Activated naive CD4-positive, alpha-beta T cell treated with Interleukin-2 at 50 U/mL for 16 hours (primary cell): ENCODE measurements around the gene IL22RA1.

Experiments used
- DNase-seq: peaks from one replicate; pipeline ENCODE4 v3.0.0-alpha.2; 2020

IL22RA1 gene

DNA sequence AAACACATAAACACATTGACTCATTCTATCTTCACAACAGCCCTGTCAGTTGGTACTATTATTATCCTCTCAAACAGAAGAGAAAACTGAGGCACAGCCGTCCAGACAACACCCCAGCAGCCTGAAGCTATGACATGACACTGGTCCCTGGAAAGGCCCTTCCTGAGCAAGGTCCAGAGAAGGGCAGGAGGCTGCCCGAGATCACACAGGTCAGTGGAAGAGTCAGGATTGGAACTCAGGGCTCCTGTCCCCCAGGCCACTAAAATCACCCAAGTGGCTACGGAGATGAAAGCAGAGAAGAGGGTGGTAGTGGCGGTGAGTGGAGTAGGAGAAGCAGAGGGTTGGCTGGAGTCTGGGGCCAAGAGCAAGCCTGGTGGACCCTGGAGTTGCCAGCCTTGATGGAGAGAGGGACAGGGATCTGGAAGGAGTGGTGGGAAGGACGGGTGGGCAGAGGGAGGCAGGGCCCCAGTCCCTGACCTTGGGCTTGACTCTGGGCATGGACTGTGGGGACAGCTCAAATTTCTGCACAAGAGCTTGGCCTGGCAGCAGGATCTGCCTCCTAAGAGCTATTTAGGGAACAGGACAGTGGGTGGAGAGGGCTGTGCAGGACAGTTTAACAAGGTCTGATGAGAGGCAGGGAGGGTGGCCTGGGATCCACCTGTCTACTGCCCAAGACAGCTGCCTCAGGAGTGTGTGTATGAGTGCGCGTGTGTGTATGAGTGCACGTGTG, 46.8 kb downstream of the IL22RA1 start:
- no peak for DNase-seq

DNA sequence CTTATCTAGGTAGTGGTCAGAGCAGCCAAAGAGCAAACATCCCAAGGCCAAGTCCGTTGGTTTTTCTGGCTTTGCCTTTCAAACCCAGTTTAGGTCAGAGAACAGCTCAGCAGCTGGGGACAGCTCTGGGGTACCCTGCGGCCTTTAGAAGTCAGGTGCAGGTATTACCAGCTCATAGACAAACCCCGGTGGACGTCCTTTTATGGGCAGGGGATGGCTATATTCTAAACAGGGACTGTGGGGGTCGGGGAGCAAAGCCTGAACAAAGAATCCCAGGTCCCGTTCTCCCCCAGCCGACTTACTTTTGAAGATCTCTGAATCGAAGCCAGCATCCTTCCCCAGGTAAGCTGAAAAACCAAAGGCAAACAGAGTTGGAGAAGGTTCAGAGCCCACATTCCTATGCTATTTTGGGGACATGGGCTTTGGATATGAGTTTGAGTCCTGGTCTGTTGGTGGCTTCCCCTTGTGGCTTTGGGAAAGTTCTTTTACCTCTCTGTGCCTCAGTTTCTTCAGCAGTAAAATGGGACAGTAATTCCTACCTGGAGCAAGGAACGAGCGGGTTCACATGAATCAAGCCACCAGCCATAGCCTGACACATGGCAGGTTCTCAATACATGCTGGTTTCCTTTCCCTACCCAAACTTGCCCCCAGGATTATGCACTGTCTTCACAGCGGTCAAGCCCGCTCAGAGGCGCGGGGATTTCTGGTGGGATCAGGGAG, 47.6 kb downstream of the IL22RA1 start:
- no peak for DNase-seq

DNA sequence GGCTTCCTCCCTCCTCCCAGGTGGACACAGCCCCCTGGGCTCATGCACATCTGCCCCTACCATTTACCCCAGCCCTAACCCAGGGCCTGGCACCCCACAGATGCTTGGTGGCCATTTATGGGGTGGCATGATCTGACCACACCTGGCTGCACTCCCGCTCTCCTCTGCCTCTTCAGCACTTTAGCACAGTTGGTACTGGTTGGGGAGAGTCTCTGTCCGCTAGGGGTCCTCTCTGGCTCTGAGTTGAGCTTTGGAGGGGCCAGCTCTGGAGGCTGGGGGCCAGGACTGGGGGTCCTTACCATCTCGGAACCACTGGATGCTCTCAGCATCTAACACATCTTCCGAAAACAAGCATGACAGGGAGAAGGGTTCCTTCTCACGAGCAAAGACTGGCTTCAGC, 48.4 kb downstream of the IL22RA1 start:
- DNase-seq: no peak

DNA sequence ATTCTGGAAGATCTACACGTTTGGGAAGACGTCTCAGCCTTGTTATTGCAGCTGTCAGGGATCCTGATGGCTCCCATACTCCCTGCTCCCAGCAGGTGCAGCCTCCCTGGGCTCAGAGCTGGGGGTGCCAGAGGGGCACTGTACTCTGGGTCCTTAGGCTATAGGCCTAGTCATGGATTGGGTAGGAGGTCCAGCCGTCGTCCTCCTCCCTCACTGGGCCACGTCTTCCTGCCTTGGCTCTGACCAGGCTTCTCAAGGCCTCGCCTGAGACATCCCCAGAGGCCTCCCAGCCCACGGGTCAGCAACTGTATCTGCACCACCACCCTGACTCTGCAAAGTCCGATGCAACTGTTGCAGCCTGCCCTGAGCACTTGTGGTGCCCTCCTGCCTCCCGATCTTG, 49.2 kb downstream of the IL22RA1 start:
- no peak for DNase-seq

DNA sequence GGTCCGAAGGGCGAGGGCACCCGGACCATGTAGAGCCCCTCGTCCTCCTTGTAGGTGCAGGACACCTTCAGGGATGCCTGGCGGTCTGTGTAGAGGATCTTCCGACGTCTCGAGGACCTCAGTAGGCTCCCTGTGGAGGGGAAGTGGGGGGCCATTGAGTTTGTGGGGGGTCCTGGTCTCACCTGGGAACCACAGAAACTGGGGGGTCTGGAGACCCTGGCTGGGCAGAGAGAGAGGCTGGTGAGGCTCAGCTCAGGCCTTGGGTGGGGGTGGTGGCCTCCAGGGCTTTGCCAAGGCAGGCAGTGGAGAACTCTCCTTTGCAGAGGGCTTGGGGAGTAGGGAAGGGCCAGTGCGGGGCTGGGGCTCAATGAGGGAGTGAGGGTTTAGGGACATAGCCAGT, 50.0 kb downstream of the IL22RA1 start:
- DNase-seq: no peak

DNA sequence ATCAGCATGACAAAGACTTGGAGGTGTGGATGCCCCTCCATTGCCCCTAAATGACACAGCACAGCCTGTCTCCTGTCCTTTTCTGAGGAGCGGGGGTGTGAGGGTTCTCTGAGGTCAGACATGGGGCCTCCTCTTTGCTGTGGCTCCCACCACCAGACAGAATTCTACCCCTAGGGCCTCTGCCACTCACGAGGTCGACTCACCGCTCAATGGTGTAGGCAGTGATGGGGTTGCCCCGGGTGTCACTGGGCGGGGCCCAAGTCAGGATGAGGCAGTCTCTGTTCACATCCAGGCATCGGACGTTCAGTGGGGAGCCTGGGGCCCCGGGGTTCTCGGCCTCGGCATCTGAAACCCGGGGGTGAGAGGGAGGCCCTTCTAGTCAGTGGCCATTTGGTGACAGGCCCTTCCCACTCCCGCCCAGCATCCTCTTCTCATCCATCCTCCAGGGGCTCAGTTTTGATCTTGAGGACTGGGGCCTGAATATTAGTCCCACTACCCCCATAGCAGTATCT, 50.9 kb downstream of the IL22RA1 start:
- no peak for DNase-seq

DNA sequence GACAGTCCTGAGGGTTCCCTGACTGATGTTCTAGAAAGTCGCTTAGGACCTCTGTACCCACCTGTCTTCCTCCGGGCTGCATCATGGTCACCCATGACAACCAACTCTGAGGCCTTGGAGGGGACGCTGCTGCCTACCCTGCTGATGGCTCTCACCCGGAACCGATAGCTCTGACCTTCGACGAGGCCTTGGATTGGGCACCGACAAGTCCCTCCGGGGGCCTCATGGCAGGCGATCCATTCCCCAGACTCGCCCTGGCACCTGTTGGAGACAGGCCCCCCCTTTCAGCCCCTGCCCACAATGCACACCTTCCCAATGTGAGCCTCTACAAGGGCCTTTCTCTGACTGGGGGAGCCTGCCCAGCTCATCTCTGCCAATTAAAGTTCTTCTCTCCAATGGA, 52.2 kb downstream of the IL22RA1 start:
- no peak for DNase-seq

DNA sequence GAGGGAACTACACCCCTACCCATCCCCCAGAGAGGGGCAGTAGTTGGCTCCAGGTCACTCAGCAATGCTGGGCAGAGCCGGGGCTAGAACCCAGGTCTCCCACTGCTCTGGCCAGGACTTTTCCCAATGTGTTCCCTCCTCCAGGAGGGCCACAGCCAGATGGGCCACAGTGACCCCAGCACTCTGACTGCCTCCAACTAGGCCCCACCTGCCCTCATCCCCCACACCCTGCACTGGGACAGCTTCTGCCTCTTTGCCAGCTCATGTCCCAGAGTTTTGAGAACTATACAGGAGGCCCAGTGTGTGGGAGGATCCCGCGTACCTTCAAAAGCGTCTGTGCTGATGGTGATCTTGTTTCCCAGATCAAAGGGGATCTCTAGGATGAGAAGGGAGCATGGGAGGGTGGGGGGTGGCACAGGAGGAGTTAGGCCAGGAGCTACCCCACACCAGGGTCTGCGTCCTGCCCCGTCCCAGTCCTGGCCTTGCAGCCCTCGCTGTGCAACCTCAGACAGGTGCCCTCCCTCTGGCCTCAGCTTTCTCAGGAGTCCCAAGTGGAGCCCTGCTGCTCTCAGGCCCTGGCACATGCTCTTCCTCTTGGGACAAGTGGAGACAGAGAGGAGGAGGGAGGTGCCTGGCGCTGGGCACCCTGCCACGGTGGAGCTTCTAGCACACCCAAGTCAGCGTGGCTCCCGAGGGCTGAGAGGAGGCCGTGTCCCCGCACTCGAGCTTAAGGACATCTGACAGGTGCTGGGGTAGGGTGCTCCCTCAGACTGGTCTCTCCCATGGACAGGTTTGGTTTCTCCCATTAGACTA, 53.0 kb downstream of the IL22RA1 start:
- no peak for DNase-seq

DNA sequence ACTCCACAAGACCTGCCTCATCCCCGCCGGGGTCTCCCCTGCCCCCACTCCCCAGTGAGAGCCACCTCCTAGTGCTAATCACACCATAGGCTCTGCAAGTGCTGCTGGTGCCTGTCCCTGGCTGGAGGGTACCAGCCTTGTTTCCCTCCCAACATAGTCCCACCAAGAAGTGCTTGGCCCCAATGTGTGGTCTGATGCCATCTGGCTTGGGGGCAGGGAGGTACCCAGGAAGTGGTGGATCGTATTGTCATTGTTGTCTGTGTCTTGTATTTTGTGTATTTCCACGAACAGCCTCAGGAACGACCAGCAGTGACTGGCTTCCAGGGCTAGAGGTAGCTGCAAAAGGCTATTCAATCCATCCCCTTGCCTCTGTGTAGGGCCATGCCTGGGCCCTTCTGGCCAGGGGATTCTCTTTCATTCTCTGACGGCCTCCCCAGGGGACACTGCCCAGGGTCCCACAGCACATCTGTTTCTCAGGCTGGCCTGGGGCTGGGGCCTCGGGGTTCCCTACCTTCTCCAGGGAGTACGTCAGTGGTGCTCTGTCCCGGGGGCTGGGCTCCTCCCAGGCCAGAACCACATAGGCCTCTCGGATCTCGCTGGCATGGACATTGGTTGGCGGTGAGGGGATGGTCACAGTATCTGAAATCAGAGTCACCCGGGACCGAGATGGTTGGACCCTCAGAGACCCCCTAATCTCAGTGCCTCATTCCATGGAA, 53.8 kb downstream of the IL22RA1 start:
- DNase-seq: no peak

DNA sequence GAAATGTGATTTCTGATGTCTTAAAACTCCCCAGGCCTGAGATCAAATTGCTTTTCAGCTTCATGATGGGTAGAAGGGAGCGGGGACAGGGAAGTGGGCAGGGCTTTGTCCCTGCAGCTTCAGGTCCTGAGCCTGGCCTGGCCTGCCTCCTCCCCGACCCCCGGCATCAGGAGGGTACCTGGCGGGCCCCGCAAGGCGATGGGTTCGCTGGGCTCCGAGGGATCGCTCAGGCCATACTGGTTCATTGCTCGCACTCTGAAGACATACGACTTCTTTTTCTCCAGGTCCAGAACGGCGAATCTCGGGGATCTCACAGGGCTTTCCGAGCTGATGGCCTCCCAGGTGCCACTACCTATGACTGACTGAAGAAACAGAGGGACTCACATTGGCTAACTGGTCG, 56.5 kb downstream of the IL22RA1 start:
- no peak for DNase-seq

DNA sequence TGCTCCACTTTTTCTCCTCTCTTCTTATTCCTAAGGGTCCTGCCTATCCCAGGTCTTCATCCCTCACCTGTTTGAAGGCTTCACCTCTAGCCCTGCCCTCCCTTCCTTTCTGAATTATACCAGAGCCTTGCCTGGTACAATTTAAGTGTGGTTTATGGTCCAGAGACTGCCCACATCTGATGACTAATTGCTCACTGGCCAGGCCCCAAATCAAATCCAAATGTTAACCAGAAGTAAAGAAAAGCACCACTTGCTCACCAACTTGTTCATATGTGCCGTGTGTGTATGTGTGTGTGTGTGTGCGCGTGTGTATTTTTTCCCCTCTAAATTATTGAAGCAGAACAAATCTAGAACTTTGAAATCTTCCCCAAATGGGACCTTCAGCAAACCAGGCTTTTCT, 57.4 kb downstream of the IL22RA1 start:
- no peak for DNase-seq

DNA sequence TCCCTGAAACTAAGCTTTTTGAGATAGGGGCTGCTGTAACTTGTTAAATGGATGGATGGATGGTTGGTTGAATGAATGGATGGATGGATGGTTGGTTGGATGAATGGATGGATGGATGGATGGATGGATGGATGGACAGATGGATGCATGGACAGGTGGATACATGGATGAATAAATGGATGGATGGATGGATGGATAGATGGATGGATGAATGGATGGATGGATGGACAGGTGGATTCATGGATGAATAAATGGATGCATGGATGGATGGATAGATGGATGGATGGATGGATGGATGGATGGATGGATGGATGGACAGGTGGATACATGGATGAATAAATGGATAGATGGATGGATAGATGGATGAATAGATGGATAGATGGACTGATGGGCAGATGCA, 57.9 kb downstream of the IL22RA1 start:
- no peak for DNase-seq

DNA sequence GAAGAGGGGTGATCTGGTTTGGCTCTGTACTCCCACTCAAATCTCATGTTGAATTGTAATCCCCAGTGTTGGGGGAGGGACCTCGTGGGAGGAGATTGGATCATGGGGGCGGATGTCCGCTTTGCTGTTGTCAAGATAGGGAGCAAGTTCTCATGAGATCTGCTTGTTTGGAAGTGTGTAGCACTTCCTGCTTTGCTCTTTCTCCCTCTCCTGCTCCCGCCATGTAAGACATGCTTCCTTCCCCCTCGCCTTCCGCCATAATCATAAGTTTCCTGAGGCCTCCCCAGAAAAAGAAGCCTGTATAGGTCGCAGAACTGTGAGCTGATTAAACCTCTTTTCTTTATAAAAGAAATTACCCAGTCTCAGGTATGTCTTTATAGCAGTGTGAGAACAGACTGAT, 58.9 kb downstream of the IL22RA1 start:
- DNase-seq: no peak

DNA sequence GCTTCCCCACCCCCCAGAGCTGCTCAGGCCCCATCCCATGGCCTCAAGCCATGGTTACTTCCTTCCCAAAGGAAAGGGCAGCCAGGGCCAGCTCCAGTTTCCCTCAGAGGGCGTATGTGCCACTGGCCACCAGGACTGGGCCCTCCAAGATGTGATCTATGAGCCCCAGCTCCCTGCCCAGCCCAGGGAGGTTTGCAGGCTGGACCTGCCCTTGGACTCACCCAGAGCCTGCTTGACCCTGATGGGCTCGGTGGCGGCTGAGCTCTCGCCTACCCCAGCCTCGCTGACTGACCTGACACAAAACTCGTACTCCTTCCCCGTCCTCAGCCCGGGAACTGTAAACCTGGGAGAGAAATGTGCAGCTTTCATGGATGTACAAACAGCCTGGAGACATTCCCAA, 60.6 kb downstream of the IL22RA1 start:
- DNase-seq: no peak

DNA sequence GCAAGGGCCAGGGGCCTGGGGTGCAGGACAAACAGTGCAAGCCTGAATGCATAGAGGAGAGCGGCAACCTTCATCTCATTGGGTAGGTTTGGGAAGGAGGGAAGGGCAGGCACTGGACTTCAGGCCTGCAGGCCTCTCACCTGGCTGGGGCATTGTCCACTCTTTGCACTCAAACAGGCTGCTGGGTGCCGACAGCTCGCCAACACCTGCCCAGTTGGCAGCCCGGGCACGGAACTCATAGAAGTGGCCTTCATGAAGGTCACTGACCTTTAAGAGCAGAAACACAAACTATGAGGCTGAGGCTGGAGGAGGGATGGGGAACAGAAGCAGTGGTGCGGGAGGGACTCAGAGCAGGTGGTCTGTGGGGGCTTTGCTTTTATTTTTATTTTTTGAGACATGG, 61.8 kb downstream of the IL22RA1 start:
- no peak for DNase-seq

DNA sequence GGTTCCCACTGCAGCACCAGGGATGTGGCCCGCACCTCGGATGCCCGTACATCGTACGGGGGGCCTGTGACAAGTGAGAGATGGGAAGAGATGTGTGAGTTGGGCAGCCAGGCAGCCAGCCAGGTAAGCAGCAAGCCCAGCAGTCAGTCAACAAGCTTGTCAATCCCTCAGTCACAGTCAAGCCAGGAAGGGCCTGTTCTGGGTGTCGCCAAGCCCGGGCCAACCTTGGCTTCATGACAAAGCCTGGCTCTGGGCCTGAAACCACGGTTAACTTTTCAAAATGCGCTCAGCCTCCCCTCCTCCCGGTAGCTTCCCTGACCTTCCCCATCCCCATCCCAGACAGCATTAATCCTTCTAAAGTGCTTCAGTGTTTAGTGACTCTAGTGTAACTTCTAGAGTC, 62.8 kb downstream of the IL22RA1 start:
- DNase-seq: no peak

DNA sequence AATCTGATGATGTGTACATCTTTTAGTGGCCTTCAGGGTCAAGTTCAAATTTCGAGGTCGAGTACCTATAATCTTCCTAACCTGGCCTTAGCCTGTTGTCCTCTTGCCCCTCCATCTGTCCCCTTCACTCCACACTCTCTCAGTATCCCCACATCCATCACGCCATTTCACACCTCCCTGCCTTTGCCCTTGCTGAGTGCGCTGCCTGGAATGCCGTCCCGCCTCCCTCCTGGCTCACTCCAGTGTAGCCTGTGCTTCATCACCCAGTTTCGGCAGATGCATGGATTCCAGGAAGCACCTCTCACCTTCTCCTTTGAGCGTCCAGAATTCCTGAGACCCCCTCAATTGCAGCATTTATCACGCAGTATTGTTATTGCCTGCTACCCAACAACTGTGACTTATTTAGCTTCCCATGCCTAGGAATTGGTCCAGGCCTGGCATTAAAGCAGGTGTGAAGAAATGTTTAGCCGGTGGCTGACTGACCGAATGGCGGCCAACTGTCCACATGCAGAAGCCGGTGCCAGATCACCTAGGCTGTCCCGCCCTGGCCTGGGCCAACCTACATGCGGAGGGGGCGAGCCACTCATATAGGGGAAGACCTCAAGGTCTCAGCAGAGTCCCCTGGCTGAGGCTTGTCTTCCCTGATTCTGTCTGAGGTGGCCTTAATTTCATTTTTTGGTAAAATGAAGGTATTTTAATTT, 65.5 kb downstream of the IL22RA1 start:
- DNase-seq: no peak

DNA sequence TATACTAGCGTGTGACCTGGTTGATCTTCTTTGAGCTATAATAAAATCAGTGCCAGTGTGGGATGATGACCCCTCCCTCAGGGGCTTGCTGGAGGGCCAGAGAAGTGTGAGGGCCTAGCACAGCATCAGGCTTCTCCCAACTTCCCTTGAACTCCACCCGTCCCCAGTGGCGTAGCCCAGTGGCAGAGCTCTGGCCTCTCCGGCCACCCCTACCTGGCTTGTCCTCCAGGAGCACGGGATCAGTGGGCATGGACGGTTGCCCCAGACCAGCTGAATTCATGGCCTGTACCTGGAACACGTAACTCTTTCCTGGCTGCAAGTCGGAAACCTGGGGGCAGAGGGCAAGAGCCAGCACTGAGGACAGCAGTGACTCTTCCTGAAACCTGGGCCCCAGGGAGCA, 67.0 kb downstream of the IL22RA1 start:
- DNase-seq: no peak

DNA sequence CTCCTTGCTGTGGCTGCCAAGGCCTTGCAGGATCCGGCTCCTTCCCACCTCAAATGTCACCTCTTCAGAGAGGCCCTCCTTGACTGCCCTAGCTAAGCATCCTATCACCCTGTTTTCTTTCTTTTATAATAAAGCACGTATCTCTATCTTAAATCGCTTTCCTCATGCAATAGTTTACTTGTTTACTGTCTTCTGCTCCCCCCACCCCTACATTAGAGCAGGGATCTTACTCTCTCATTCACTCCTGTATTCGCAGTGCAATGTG, 67.4 kb downstream of the IL22RA1 start:
- no peak for DNase-seq

DNA sequence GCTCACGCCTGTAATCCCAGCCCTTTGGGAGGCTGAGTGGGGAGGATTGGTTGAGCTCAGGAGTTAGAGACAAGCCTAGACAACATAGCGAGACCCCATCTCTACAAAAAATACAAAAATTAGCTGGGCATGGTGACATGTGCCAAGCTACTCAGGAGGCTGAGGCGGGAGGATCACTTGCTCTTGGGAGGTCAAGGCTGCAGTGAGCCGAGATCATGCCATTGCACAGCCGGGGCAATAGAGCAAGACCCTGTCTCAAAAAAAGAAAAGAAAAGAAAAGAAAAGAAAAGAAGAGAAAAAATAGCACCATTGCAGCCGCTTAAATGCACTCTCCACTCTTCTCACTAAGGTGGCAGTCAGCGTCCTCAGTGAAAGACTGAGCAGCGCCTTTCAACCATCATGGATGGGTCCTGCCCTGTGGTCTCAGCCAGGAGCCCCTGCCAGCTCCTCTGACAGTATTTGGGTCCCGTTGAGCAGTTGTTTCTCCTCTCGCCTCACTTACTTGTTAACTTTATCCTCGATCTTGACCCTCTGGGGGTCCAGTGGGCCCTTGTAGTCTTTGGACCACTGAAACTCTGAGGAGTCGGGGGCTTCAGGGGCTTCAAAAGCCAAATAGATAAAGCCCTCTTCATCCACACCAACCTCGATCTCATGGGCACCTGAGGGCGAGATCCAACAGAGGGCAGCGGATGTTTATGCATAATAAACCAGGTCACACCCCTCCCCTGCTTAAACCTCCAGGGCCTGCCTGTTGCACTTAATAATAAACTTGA, 67.9 kb downstream of the IL22RA1 start:
- no peak for DNase-seq

DNA sequence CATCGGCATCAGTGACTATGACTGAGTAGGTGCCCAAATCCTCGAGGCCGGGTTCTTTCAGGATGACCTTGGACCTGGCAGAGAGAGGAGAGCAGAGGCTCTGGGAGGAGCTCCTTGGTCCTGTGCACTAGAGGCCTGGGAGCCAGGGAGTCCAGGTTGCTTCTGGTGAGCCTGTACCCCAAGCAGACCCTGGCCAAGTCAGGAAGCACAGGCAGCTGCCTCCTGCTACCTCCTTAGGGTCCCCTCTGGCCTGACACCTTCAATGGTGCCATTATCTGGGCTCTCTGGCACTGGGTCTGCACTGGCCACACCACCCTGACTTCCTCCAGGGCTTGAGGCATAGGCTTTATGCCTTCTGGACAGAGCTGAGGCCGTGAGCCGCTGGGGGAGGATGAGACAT, 68.7 kb downstream of the IL22RA1 start:
- no peak for DNase-seq

DNA sequence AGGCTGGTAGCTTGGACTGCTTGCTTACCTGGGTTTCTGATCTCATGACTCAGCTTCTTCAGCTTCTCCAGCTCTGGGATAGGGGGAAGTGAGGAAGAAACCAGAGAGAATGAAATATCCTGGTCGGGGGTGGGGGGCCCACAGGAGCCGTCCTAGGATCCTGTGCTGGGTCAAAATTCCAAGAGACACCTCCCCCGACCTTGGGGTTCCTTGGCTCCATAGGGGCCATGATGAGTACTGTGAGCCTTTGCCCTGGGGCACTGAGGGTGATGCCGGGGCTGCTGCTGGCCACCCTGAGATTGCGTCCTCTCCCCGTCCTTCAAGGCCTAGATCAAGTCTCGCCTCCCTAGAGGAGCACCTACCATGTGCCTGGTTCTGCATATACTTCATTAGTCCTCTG, 71.0 kb downstream of the IL22RA1 start:
- no peak for DNase-seq
